ENCODE measurements around the gene ANO2. TPM values are rescaled to one million over a fixed set of nuclear protein-coding genes. Genes with fewer than 3 reads are reported as not detected.

Gene ANO2
- total RNA-seq, 1 donor from 2014 or later, result 1.7 TPM

- no peak for DNase-seq (ENCODE audit: low read depth)
- TF ChIP-seq, protein P1, sequence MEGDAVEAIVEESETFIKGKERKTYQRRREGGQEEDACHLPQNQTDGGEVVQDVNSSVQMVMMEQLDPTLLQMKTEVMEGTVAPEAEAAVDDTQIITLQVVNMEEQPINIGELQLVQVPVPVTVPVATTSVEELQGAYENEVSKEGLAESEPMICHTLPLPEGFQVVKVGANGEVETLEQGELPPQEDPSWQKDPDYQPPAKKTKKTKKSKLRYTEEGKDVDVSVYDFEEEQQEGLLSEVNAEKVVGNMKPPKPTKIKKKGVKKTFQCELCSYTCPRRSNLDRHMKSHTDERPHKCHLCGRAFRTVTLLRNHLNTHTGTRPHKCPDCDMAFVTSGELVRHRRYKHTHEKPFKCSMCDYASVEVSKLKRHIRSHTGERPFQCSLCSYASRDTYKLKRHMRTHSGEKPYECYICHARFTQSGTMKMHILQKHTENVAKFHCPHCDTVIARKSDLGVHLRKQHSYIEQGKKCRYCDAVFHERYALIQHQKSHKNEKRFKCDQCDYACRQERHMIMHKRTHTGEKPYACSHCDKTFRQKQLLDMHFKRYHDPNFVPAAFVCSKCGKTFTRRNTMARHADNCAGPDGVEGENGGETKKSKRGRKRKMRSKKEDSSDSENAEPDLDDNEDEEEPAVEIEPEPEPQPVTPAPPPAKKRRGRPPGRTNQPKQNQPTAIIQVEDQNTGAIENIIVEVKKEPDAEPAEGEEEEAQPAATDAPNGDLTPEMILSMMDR (conservative IDR thresholded peaks at IDR 0.05; ENCODE audit: low read depth, low read length), result no peak
- H3K4me3 ChIP-seq (ENCODE audit: low read depth, low read length), result no peak overlapping the region
These were observed 209.0 kb downstream of the ANO2 start for GRCh38 chr12:5736016-5736415.

DNA sequence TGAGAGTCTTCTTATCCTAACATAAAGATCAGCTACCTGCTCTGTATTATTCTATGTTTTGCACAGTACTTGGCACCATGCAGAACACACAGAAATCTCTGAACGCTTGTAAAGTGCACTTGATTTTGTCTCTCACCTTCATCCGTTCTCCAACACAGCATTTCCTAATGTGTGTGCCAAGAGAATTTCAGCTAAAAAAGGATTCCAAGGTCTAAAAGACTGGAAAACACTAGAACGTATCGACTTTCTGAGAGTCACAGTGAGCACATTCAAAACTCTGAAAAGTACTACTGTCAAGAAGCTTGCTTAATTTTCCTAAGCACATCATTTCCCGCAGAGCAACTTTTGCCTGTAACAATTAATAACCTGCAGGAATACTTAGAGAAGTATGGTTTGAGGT, 211.1 kb downstream of the ANO2 start:
- no peak for DNase-seq (ENCODE audit: low read depth)
- H3K4me3 ChIP-seq (ENCODE audit: low read depth, low read length), result no peak overlapping the region
- TF ChIP-seq, protein P1 (conservative IDR thresholded peaks at IDR 0.05; ENCODE audit: low read depth, low read length), result no peak

- TF ChIP-seq, protein P1 (conservative IDR thresholded peaks at IDR 0.05; ENCODE audit: low read depth, low read length), result no peak
- no peak for DNase-seq (ENCODE audit: low read depth)
- no peak overlapping the region for H3K4me3 ChIP-seq (ENCODE audit: low read depth, low read length)
These were observed 211.8 kb downstream of the ANO2 start for GRCh38 chr12:5733136-5733755.

GRCh38 chr12:5730962-5731361, 214.1 kb downstream of the ANO2 start:
- H3K4me3 ChIP-seq (ENCODE audit: low read depth, low read length), result no peak overlapping the region
- TF ChIP-seq, protein P1 (conservative IDR thresholded peaks at IDR 0.05; ENCODE audit: low read depth, low read length), result no peak
- no peak for DNase-seq (ENCODE audit: low read depth)

DNA sequence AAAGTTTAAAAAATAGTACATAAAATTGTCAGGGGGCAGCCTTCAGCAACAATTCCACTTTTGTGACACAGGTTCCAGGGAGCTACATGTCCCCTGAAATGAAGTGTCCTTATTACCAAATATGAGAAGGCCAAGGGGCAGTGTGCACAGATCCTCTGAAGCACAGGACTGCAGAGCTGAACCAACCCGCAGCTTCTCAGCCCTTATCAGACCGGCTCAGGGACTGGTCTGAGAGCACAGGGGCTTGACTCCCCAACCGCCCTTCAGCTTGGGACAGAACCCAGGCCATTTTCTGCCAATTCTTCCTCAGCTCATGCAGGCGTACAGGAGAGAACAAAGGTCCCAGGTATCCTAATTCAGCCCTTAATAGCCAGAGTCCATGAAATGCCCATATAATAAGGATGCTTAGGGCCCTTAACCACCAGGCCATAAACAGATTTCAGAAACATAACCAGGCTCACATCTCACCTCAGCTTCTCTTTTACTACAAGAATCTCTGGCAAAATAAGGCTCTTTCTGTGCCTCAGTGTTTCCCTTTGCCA, 221.3 kb downstream of the ANO2 start:
- TF ChIP-seq, protein P1 (conservative IDR thresholded peaks at IDR 0.05; ENCODE audit: low read depth, low read length), result no peak
- no peak for DNase-seq (ENCODE audit: low read depth)
- H3K4me3 ChIP-seq (ENCODE audit: low read depth, low read length), result no peak overlapping the region

- TF ChIP-seq, protein P1 (conservative IDR thresholded peaks at IDR 0.05; ENCODE audit: low read depth, low read length), result no peak
- H3K4me3 ChIP-seq (ENCODE audit: low read depth, low read length), result no peak overlapping the region
- no peak for DNase-seq (ENCODE audit: low read depth)
These were observed 222.0 kb downstream of the ANO2 start for GRCh38 chr12:5723071-5723470.

All from epithelial cell of proximal tubule (primary cell).